ENCODE measurements around the gene FCGBP. TPM values are rescaled to one million over a fixed set of nuclear protein-coding genes. Genes with fewer than 3 reads are reported as not detected.

Gene FCGBP
- total RNA-seq, 1 donor from 2014 or later, result 10.3 TPM

- no peaks in the 10 kb centered on the region for H3K9me3 ChIP-seq
- DNase-seq (peak; percentile 32), ATAC-seq (no peak)
- no peaks in the 10 kb centered on the region for H3K36me3 ChIP-seq
- intact Hi-C loops (cut with DNase I), result no loop called here
- H3K4me1 ChIP-seq, result no peaks in the 10 kb centered on the region
- no peak for TF ChIP-seq CTCF (IDR thresholded peaks at IDR 0.05)
- peaks cover 17% of the 10 kb centered on the region for H3K27me3 ChIP-seq
- no peak overlapping the region for H3K27ac ChIP-seq
- H3K4me3 ChIP-seq, result no peak overlapping the region
These were observed 17.5 kb downstream of the FCGBP start for GRCh38 chr19:39916851-39917396.

- Histone ChIP-seq H3K27ac (no peak overlapping the region), H3K36me3 (no peaks in the 10 kb centered on the region), H3K4me1 (no peaks in the 10 kb centered on the region), H3K4me3 (no peak overlapping the region), H3K9me3 (no peaks in the 10 kb centered on the region), H3K27me3 (peaks cover 17% of the 10 kb centered on the region)
- TF ChIP-seq CTCF (IDR thresholded peaks at IDR 0.05), result no peak
- ATAC-seq (no peak), DNase-seq (peak; percentile 41)
- intact Hi-C loops (cut with DNase I), result no loop called here
These were observed 18.2 kb downstream of the FCGBP start for GRCh38 chr19:39916236-39916635.

GRCh38 chr19:39915848-39916215 is 18.6 kb downstream of the FCGBP start:
- DNase-seq (no peak), ATAC-seq (no peak)
- H3K4me1 ChIP-seq, result no peaks in the 10 kb centered on the region
- no peak overlapping the region for H3K4me3 ChIP-seq
- H3K27ac ChIP-seq, result no peak overlapping the region
- intact Hi-C loops (cut with DNase I), result no loop called here
- TF ChIP-seq CTCF (IDR thresholded peaks at IDR 0.05), result no peak
- H3K27me3 ChIP-seq, result peaks cover 17% of the 10 kb centered on the region
- no peaks in the 10 kb centered on the region for H3K36me3 ChIP-seq
- no peaks in the 10 kb centered on the region for H3K9me3 ChIP-seq

GRCh38 chr19:39915101-39915847 is 19.2 kb downstream of the FCGBP start:
- Histone ChIP-seq H3K27ac (no peak overlapping the region), H3K4me1 (no peaks in the 10 kb centered on the region), H3K4me3 (no peak overlapping the region), H3K36me3 (no peaks in the 10 kb centered on the region), H3K9me3 (no peaks in the 10 kb centered on the region), H3K27me3 (peaks cover 17% of the 10 kb centered on the region)
- TF ChIP-seq CTCF (IDR thresholded peaks at IDR 0.05), result no peak
- intact Hi-C loops (cut with DNase I), result no loop called here
- ATAC-seq (peak; percentile 20), DNase-seq (peak; percentile 63)

GRCh38 chr19:39913682-39914333 is 20.6 kb downstream of the FCGBP start:
- intact Hi-C loops (cut with DNase I), result no loop called here
- no peak for ATAC-seq
- peak; percentile 51 for DNase-seq

More at GRCh38 chr19:39913682-39914333, 20.6 kb downstream of the FCGBP start:
- no peak for TF ChIP-seq CTCF (IDR thresholded peaks at IDR 0.05)
- Histone ChIP-seq H3K4me1 (no peaks in the 10 kb centered on the region), H3K36me3 (no peaks in the 10 kb centered on the region), H3K9me3 (no peaks in the 10 kb centered on the region), H3K27me3 (peaks cover 17% of the 10 kb centered on the region), H3K27ac (no peak overlapping the region), H3K4me3 (no peak overlapping the region)

Measured in upper lobe of right lung (tissue), 1 donor.